Neural cell (in vitro differentiated cells): Measurements from ENCODE around the gene BTNL3. TPM values are rescaled to one million over a fixed set of nuclear protein-coding genes. Genes with fewer than 3 reads are reported as not detected.
A peak's percentile ranks its signal among the peaks of the same experiment; 100 is the strongest.

Source experiments
- H2AFZ ChIP-seq: fragments of 200-600, 300-800 bp; sonication (generic), shearing (Covaris generic); 2 replicates; pipeline ENCODE4 v1.6.0; 2014; ENCODE audit warnings: low read depth, mild to moderate bottlenecking, antibody characterized with exemption, low read length, moderate library complexity
- H3F3A ChIP-seq: fragments of 200-600 bp; shearing (Covaris generic); 2 replicates; pipeline ENCODE4 v1.6.1; 2016; ENCODE audit warnings: mild to moderate bottlenecking, moderate library complexity, mixed read lengths, antibody characterized with exemption, low read length; ENCODE audit not compliant: insufficient read depth, poor library complexity, severe bottlenecking
- H3K27ac ChIP-seq: fragments of 200-600, 300-800 bp; sonication (generic), shearing (Covaris generic); 2 replicates; pipeline ENCODE4 v1.5.1; 2014; ENCODE audit warnings: mild to moderate bottlenecking, low read length, moderate library complexity
- H3K27me3 ChIP-seq: fragments of 300-800, 200-600 bp; sonication (generic), shearing (Covaris generic); 2 replicates; pipeline ENCODE4 v1.6.0; 2014; ENCODE audit warnings: mild to moderate bottlenecking, low read depth, low read length, moderate library complexity; ENCODE audit not compliant: insufficient read depth
- H3K36me3 ChIP-seq: fragments of 300-800, 200-600 bp; sonication (generic), shearing (Covaris generic); 2 replicates; pipeline ENCODE4 v1.5.1; 2014; ENCODE audit warnings: mild to moderate bottlenecking, antibody characterized with exemption, low read length, moderate library complexity; ENCODE audit not compliant: insufficient read depth
- H3K4me2 ChIP-seq: fragments of 300-800, 200-600 bp; sonication (generic), shearing (Covaris generic); 2 replicates; pipeline ENCODE4 v1.6.0; 2014; ENCODE audit warnings: mild to moderate bottlenecking, low read length
- H3K4me3 ChIP-seq: fragments of 300-800, 200-600 bp; sonication (generic), shearing (Covaris generic); 2 replicates; pipeline ENCODE4 v1.5.1; 2014; ENCODE audit warnings: mild to moderate bottlenecking, low read length, moderate library complexity
- H3K79me2 ChIP-seq: fragments of 200-600 bp; shearing (Covaris generic); replicated peaks from 2 replicates; pipeline ENCODE4 v1.6.0; 2014; ENCODE audit warnings: mild to moderate bottlenecking, low read length, moderate library complexity; ENCODE audit not compliant: insufficient read depth
- H3K9ac ChIP-seq: fragments of 300-800, 200-600 bp; sonication (generic), shearing (Covaris generic); 2 replicates; pipeline ENCODE4 v1.6.1; 2016; ENCODE audit warnings: mild to moderate bottlenecking, low read length, mixed read lengths
- H3K9me2 ChIP-seq: fragments of 200-600 bp; shearing (Covaris generic); 2 replicates; pipeline ENCODE4 v1.6.1; 2016; ENCODE audit warnings: mild to moderate bottlenecking, low read length, mixed read lengths; ENCODE audit not compliant: insufficient read depth
- H3K9me3 ChIP-seq: fragments of 200-600, 300-800 bp; sonication (generic), shearing (Covaris generic); 2 replicates; pipeline ENCODE4 v1.6.1; 2016; ENCODE audit warnings: mild to moderate bottlenecking, mixed run types, low read length, moderate library complexity, mixed read lengths
- H4K20me1 ChIP-seq: fragments of 200-600 bp; shearing (Covaris generic); 2 replicates; pipeline ENCODE4 v1.6.1; 2016; ENCODE audit warnings: mild to moderate bottlenecking, mixed run types; ENCODE audit not compliant: insufficient read depth
- EP300 ChIP-seq: fragments of 450-650 bp; conservative IDR thresholded peaks from 2 replicates; pipeline ENCODE4 v1.6.1; 2014; ENCODE audit warnings: antibody characterized with exemption, mild to moderate bottlenecking, moderate library complexity; ENCODE audit not compliant: poor library complexity, severe bottlenecking
- EZH2 ChIP-seq: fragments of 200-600, 300-800 bp; shearing (Covaris generic), sonication (generic); IDR thresholded peaks from 2 replicates; pipeline ENCODE4 v1.6.1; 2014; ENCODE audit warnings: antibody characterized with exemption, low read length, borderline replicate concordance, mild to moderate bottlenecking; ENCODE audit not compliant: insufficient read depth, poor library complexity, severe bottlenecking
- MXI1 ChIP-seq: fragments of 450-650 bp; conservative IDR thresholded peaks from 2 replicates; pipeline ENCODE4 v1.6.1; 2014; ENCODE audit warnings: antibody characterized with exemption, mild to moderate bottlenecking; ENCODE audit not compliant: poor library complexity, severe bottlenecking
- POLR2AphosphoS5 ChIP-seq: IDR thresholded peaks from 2 replicates; pipeline ENCODE4 v1.6.1; 2012
- RAD21 ChIP-seq: fragments of 450-650 bp; conservative IDR thresholded peaks from 2 replicates; pipeline ENCODE4 v1.6.1; 2014; ENCODE audit warnings: antibody characterized with exemption, mild to moderate bottlenecking, moderate library complexity
- REST ChIP-seq: IDR thresholded peaks from 2 replicates; pipeline ENCODE4 v1.6.1; 2012; ENCODE audit warnings: borderline replicate concordance
- SMC3 ChIP-seq: fragments of 450-650 bp; conservative IDR thresholded peaks from 2 replicates; pipeline ENCODE4 v1.6.1; 2014; ENCODE audit warnings: antibody characterized with exemption, mild to moderate bottlenecking, moderate library complexity; ENCODE audit not compliant: poor library complexity
- TAF1 ChIP-seq: IDR thresholded peaks from 2 replicates; pipeline ENCODE4 v1.6.1; 2012; ENCODE audit warnings: low read depth
- polyA plus RNA-seq: library from polyadenylated mRNA; depleted of rRNA; stranded (reverse); fragments of >200 nt; gene quantifications from 2 replicates; pipeline ENCODE4 v1.2.3, GENCODE V29; 2014

BTNL3 gene
- polyA plus RNA-seq, 1 donor from 2014 or later = not detected

- peak overlapping the region; percentile 69 for H2AFZ ChIP-seq
- peak overlapping the region; percentile 64 for H3K9ac ChIP-seq
- H3K27ac ChIP-seq = no peak overlapping the region
These were observed 64.2 kb downstream of the BTNL3 start for GRCh38 chr5:181052672-181053487.

GRCh38 chr5:181053488-181054121 is 65.0 kb downstream of the BTNL3 start:
- Histone ChIP-seq H3F3A (no peaks in the 10 kb centered on the region), H3K9me3 (no peaks in the 10 kb centered on the region), H3K9ac (peak overlapping the region; percentile 64), H3K27ac (no peak overlapping the region), H3K4me2 (peak overlapping the region; percentile 48), H2AFZ (peak overlapping the region; percentile 69), H4K20me1 (no peaks in the 10 kb centered on the region), H3K36me3 (no peaks in the 10 kb centered on the region), H3K4me3 (peak overlapping the region; percentile 89), H3K27me3 (peaks cover 94% of the 10 kb centered on the region), H3K9me2 (no peaks in the 10 kb centered on the region), H3K79me2 (no peaks in the 10 kb centered on the region)
- peak; percentile 18 for TF ChIP-seq POLR2AphosphoS5
- TF ChIP-seq TAF1 = peak; percentile 49
- TF ChIP-seq RAD21 = no peak
- no peak for TF ChIP-seq EP300
- no peak for TF ChIP-seq SMC3

More at GRCh38 chr5:181052672-181053487, 64.2 kb downstream of the BTNL3 start:
- TF ChIP-seq EP300 (no peak), MXI1 (peak; percentile 46)
- peak overlapping the region; percentile 89 for H3K4me3 ChIP-seq
- no peaks in the 10 kb centered on the region for H3F3A ChIP-seq
- H3K9me3 ChIP-seq = no peaks in the 10 kb centered on the region
- peaks cover 86% of the 10 kb centered on the region for H3K27me3 ChIP-seq
- no peaks in the 10 kb centered on the region for H3K9me2 ChIP-seq
- H3K79me2 ChIP-seq = no peaks in the 10 kb centered on the region
- H3K36me3 ChIP-seq = no peaks in the 10 kb centered on the region
- no peaks in the 10 kb centered on the region for H4K20me1 ChIP-seq
- peak overlapping the region; percentile 48 for H3K4me2 ChIP-seq

- no peaks in the 10 kb centered on the region for H3K79me2 ChIP-seq
- H3K36me3 ChIP-seq = no peaks in the 10 kb centered on the region
- peak; percentile 5 for TF ChIP-seq TAF1
- no peak for TF ChIP-seq SMC3
- no peak for TF ChIP-seq POLR2AphosphoS5
- no peak for TF ChIP-seq EZH2
- no peak for TF ChIP-seq EP300
- TF ChIP-seq REST = no peak
- TF ChIP-seq RAD21 = no peak
- H4K20me1 ChIP-seq = no peaks in the 10 kb centered on the region
- peak overlapping the region; percentile 64 for H3K9ac ChIP-seq
- peak overlapping the region; percentile 48 for H3K4me2 ChIP-seq
- H3K27me3 ChIP-seq = peaks cover 96% of the 10 kb centered on the region
- no peaks in the 10 kb centered on the region for H3K9me3 ChIP-seq
- H3K4me3 ChIP-seq = peak overlapping the region; percentile 89
- no peaks in the 10 kb centered on the region for H3K9me2 ChIP-seq
- no peak overlapping the region for H2AFZ ChIP-seq
- H3F3A ChIP-seq = no peaks in the 10 kb centered on the region
- no peak overlapping the region for H3K27ac ChIP-seq
These were observed 65.5 kb downstream of the BTNL3 start for GRCh38 chr5:181054138-181054537.
